Loucy (cell line): ENCODE measurements around the gene CYP4F12.

Experiments
- H2AFZ ChIP-seq: fragments of 200-600 bp; sonication (generic); 2 replicates; pipeline ENCODE4 v1.6.0; 2016; ENCODE audit warnings: antibody characterized with exemption, mild to moderate bottlenecking, low read length, moderate library complexity
- H3F3A ChIP-seq: fragments of 200-600 bp; 2 replicates; pipeline ENCODE4 v1.6.0; 2016; ENCODE audit warnings: antibody characterized with exemption, low read depth, mild to moderate bottlenecking
- H3K27me3 ChIP-seq: fragments of 200-600 bp; sonication (generic); 2 replicates; pipeline ENCODE4 v1.6.1; 2014; ENCODE audit warnings: low read length, mild to moderate bottlenecking; ENCODE audit not compliant: insufficient read depth, poor library complexity, severe bottlenecking
- H3K36me3 ChIP-seq: fragments of 200-600 bp; sonication (generic); 2 replicates; pipeline ENCODE4 v1.6.1; 2016; ENCODE audit warnings: low read length; ENCODE audit not compliant: insufficient read depth
- H3K4me1 ChIP-seq: fragments of 200-600 bp; sonication (generic); 2 replicates; pipeline ENCODE4 v1.5.1; 2014; ENCODE audit warnings: low read length, mild to moderate bottlenecking; ENCODE audit not compliant: insufficient read depth, poor library complexity, severe bottlenecking
- H3K4me2 ChIP-seq: fragments of 200-600 bp; sonication (generic); 2 replicates; pipeline ENCODE4 v1.6.0; 2014; ENCODE audit warnings: antibody characterized with exemption, low read length, low read depth, mild to moderate bottlenecking; ENCODE audit not compliant: poor library complexity, severe bottlenecking
- H3K4me3 ChIP-seq: fragments of 200-600 bp; sonication (generic); 2 replicates; pipeline ENCODE4 v1.5.1; 2014; ENCODE audit warnings: low read length, mild to moderate bottlenecking, mixed read lengths; ENCODE audit not compliant: poor library complexity, severe bottlenecking
- H3K79me2 ChIP-seq: fragments of 200-600 bp; sonication (generic); 2 replicates; pipeline ENCODE4 v1.6.1; 2014; ENCODE audit warnings: low read length; ENCODE audit not compliant: insufficient read depth
- H3K9ac ChIP-seq: fragments of 200-600 bp; sonication (generic); 2 replicates; pipeline ENCODE4 v1.6.0; 2014; ENCODE audit warnings: mild to moderate bottlenecking, low read depth, low read length, moderate library complexity; ENCODE audit not compliant: poor library complexity, severe bottlenecking
- H3K9me2 ChIP-seq: fragments of 200-600 bp; sonication (generic); replicated peaks from 2 replicates; pipeline ENCODE4 v1.6.1; 2016; ENCODE audit warnings: low read depth, low read length, mixed read lengths
- H3K9me3 ChIP-seq: fragments of 200-600 bp; sonication (generic); 2 replicates; pipeline ENCODE4 v1.6.1; 2014; ENCODE audit warnings: mild to moderate bottlenecking, antibody characterized with exemption, low read length, low read depth; ENCODE audit not compliant: insufficient read depth
- H4K20me1 ChIP-seq: fragments of 200-600 bp; sonication (generic); 2 replicates; pipeline ENCODE4 v1.6.0; 2014; ENCODE audit warnings: antibody characterized with exemption, low read length, mild to moderate bottlenecking; ENCODE audit not compliant: insufficient read depth, poor library complexity, severe bottlenecking
- EZH2phosphoT487 ChIP-seq: fragments of 200-600 bp; IDR thresholded peaks from 2 replicates; pipeline ENCODE4 v1.6.1; 2018; ENCODE audit warnings: antibody characterized with exemption, mild to moderate bottlenecking, moderate library complexity, borderline replicate concordance
- TF ChIP-seq, protein P1 (sequence below): fragments of 200-600 bp; sonication (generic); conservative IDR thresholded peaks from 2 replicates; pipeline ENCODE4 v1.5.1; 2014; ENCODE audit warnings: mild to moderate bottlenecking, antibody characterized with exemption, low read length

Gene CYP4F12

DNA sequence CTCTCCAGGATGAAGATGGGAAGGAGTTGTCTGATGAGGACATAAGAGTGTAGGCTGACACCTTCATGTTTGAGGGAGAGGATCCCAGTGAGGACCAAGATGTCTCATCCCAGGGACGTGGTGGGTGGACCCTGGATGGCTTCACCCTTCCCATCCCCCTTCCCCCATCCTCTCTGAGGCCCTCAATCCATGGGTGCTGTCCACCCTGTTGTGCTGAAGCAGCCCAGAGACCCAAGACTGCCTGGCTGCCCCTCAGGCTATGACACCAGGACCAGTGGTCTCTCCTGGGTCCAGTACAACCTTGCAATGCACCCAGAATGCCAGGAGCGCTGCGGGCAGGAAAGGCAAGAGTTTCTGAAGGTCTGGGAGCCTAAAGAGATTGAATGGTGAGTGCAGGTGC is 3.4 kb upstream of the CYP4F12 start:
- Histone ChIP-seq H4K20me1 (no peaks in the 10 kb centered on the region), H3K4me2 (no peak overlapping the region), H3K9ac (no peak overlapping the region), H3K9me2 (no peaks in the 10 kb centered on the region), H3K36me3 (no peaks in the 10 kb centered on the region), H3K9me3 (no peaks in the 10 kb centered on the region), H2AFZ (no peak overlapping the region), H3F3A (no peaks in the 10 kb centered on the region), H3K27me3 (no peaks in the 10 kb centered on the region), H3K79me2 (no peaks in the 10 kb centered on the region), H3K4me3 (no peak overlapping the region), H3K4me1 (no peaks in the 10 kb centered on the region)
- TF ChIP-seq, protein P1, sequence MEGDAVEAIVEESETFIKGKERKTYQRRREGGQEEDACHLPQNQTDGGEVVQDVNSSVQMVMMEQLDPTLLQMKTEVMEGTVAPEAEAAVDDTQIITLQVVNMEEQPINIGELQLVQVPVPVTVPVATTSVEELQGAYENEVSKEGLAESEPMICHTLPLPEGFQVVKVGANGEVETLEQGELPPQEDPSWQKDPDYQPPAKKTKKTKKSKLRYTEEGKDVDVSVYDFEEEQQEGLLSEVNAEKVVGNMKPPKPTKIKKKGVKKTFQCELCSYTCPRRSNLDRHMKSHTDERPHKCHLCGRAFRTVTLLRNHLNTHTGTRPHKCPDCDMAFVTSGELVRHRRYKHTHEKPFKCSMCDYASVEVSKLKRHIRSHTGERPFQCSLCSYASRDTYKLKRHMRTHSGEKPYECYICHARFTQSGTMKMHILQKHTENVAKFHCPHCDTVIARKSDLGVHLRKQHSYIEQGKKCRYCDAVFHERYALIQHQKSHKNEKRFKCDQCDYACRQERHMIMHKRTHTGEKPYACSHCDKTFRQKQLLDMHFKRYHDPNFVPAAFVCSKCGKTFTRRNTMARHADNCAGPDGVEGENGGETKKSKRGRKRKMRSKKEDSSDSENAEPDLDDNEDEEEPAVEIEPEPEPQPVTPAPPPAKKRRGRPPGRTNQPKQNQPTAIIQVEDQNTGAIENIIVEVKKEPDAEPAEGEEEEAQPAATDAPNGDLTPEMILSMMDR, result no peak
- no peak for TF ChIP-seq EZH2phosphoT487

DNA sequence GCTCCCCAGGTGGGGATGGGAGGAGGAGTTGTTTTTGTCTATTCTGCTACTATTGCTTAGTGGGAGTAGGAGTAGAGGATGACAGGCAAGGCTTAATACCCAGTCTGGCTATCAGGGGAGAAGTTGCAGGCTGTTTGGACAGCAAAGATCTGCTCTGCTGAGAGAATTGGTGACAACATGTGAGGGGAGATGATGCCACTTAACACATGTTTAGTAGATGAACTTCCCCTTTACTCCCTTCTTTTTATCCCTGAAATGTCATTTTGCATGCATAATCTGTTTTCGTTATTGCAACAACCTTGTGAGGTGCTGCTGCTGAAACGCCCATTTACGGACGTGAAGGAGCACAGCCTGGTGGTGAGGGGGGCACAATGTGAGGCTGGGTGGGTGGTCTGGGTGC is 3.0 kb upstream of the CYP4F12 start:
- Histone ChIP-seq H3K9me3 (no peaks in the 10 kb centered on the region), H2AFZ (no peak overlapping the region), H3K27me3 (no peaks in the 10 kb centered on the region), H3K4me1 (no peaks in the 10 kb centered on the region), H3K36me3 (no peaks in the 10 kb centered on the region), H3K4me3 (no peak overlapping the region), H3K9me2 (no peaks in the 10 kb centered on the region), H3K4me2 (no peak overlapping the region), H3F3A (no peaks in the 10 kb centered on the region), H3K9ac (no peak overlapping the region), H3K79me2 (no peaks in the 10 kb centered on the region), H4K20me1 (no peaks in the 10 kb centered on the region)
- no peak for TF ChIP-seq EZH2phosphoT487
- TF ChIP-seq, protein P1, result no peak

DNA sequence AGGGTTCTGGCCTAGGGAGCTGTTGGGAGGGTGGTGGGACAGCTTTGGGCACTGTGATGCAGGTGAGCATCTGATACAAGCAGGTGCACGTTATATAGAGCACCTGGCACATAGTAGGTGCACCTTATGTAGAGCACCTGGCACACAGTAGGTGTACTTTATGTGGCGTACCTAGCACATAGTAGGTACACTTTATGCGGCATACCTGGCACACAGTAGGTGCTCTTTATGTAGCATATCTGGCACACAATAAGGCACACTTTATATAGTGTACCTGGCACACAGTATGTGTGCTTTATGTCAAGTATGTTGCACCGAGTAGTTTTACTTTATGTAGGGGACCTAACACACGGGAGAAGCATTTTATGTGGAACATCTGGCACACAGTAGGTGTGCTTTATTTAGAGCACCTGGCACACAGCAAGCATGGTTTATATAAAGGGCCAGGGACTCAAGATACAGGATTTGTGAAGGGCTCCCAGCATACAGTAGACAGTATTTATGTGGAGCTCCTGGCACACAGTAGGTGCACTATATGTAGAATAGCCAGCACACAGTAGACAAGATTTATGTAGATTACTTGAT is 1.6 kb upstream of the CYP4F12 start:
- H3K4me2 ChIP-seq, result no peak overlapping the region

More for the DNA sequence above, 1.6 kb upstream of the CYP4F12 start:
- Histone ChIP-seq H3K9me2 (no peaks in the 10 kb centered on the region), H3F3A (no peaks in the 10 kb centered on the region), H3K27me3 (no peaks in the 10 kb centered on the region), H4K20me1 (no peaks in the 10 kb centered on the region), H3K79me2 (no peaks in the 10 kb centered on the region), H3K9ac (no peak overlapping the region), H3K4me1 (no peaks in the 10 kb centered on the region), H3K36me3 (no peaks in the 10 kb centered on the region), H3K9me3 (no peaks in the 10 kb centered on the region), H2AFZ (no peak overlapping the region), H3K4me3 (no peak overlapping the region)
- no peak for TF ChIP-seq EZH2phosphoT487
- TF ChIP-seq, protein P1, result no peak
